ENCODE results near the gene MCM9.

- TF ChIP-seq, protein P1, sequence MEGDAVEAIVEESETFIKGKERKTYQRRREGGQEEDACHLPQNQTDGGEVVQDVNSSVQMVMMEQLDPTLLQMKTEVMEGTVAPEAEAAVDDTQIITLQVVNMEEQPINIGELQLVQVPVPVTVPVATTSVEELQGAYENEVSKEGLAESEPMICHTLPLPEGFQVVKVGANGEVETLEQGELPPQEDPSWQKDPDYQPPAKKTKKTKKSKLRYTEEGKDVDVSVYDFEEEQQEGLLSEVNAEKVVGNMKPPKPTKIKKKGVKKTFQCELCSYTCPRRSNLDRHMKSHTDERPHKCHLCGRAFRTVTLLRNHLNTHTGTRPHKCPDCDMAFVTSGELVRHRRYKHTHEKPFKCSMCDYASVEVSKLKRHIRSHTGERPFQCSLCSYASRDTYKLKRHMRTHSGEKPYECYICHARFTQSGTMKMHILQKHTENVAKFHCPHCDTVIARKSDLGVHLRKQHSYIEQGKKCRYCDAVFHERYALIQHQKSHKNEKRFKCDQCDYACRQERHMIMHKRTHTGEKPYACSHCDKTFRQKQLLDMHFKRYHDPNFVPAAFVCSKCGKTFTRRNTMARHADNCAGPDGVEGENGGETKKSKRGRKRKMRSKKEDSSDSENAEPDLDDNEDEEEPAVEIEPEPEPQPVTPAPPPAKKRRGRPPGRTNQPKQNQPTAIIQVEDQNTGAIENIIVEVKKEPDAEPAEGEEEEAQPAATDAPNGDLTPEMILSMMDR (IDR thresholded peaks at IDR 0.05 in 4 of 5, conservative IDR thresholded peaks at IDR 0.05 in 1 of 5), result no peak
- TF ChIP-seq POLR2A (IDR thresholded peaks at IDR 0.05), result no peak
Measured at GRCh38 chr6:118965843-118966370, 30.9 kb upstream of the MCM9 start.
